Measurements from ENCODE around the gene WNT10A. TPM values are rescaled to one million over a fixed set of nuclear protein-coding genes. Genes with fewer than 3 reads are reported as not detected.

Gene WNT10A
- total RNA-seq, 4 donors from 2014 or later, result 0.15 to 0.97 TPM; not detected in 2

- TF ChIP-seq, protein P1, sequence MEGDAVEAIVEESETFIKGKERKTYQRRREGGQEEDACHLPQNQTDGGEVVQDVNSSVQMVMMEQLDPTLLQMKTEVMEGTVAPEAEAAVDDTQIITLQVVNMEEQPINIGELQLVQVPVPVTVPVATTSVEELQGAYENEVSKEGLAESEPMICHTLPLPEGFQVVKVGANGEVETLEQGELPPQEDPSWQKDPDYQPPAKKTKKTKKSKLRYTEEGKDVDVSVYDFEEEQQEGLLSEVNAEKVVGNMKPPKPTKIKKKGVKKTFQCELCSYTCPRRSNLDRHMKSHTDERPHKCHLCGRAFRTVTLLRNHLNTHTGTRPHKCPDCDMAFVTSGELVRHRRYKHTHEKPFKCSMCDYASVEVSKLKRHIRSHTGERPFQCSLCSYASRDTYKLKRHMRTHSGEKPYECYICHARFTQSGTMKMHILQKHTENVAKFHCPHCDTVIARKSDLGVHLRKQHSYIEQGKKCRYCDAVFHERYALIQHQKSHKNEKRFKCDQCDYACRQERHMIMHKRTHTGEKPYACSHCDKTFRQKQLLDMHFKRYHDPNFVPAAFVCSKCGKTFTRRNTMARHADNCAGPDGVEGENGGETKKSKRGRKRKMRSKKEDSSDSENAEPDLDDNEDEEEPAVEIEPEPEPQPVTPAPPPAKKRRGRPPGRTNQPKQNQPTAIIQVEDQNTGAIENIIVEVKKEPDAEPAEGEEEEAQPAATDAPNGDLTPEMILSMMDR (IDR thresholded peaks at IDR 0.05), result no peak
- TF ChIP-seq POLR2A (IDR thresholded peaks at IDR 0.05), result no peak
- H3K4me1 ChIP-seq, result peaks cover 0 to 10% of the 10 kb centered on the region in 2 donors
- H3K4me3 ChIP-seq, result peak overlapping the region; percentile 14 to 32
- H3K27me3 ChIP-seq, result peaks cover 6 to 7% of the 10 kb centered on the region in 2 donors
- H3K36me3 ChIP-seq, result no peaks in the 10 kb centered on the region
- no peaks in the 10 kb centered on the region for H3K9me3 ChIP-seq
- peak in 1 of 2 donors; percentile 11 for DNase-seq
- intact Hi-C loops (cut with DNase I; ENCODE audit: low total_unique reads), result no loop called here
- H3K27ac ChIP-seq, result peak overlapping the region in 1 of 2 donors; percentile 22
These were observed 20.4 kb upstream of the WNT10A start for GRCh38 chr2:218859988-218860831.

GRCh38 chr2:218860950-218861381 lies 19.7 kb upstream of the WNT10A start:
- Histone ChIP-seq H3K27ac (no peak overlapping the region), H3K4me3 (peak overlapping the region in 1 of 2 donors; percentile 1), H3K4me1 (peaks cover 0 to 10% of the 10 kb centered on the region in 2 donors), H3K9me3 (no peaks in the 10 kb centered on the region), H3K36me3 (no peaks in the 10 kb centered on the region), H3K27me3 (peaks cover 6 to 7% of the 10 kb centered on the region in 2 donors)
- DNase-seq, result peak; percentile 73 to 79
- intact Hi-C loops (cut with DNase I; ENCODE audit: low total_unique reads), result no loop called here
- no peak for TF ChIP-seq POLR2A (IDR thresholded peaks at IDR 0.05)
- TF ChIP-seq, protein P1 (IDR thresholded peaks at IDR 0.05), result no peak

DNA sequence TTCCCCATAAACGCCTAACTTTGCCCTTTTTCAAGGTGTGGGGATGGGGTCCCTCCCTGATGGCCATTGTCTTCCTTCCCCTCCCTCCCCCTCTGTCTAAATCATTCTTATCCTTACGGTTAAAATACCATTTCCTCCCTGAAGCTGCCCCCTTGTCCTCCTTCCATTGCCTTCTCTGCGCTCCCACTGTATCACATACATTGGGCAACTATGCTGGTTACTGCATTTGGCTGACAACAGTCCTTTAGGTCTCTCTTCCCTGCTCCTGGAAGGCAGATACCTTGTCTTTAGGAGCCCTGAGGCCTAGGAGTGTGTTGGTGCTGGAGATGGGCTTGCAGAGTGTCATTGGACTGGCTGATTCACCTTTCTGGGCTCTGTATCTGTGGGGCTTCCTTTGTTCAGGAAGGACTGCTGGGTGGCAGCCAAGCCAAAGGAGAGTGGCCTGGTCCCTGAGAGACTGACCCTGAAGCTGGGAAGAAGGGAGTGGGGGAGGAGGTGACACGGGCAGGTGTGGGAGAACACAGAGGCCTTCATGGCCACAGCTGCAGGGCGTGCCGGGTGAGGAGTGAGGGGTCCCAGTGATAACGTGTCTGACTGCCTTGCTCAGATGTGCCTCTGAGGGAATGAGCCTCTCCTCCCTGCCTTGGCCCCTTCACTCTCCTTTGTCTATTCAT lies 18.9 kb upstream of the WNT10A start:
- peak in 1 of 2 donors; percentile 9 for DNase-seq
- intact Hi-C loops (cut with DNase I; ENCODE audit: low total_unique reads), result no loop called here
- Histone ChIP-seq H3K36me3 (no peaks in the 10 kb centered on the region), H3K4me1 (peaks cover 0 to 10% of the 10 kb centered on the region in 2 donors), H3K27ac (no peak overlapping the region), H3K27me3 (peaks cover 6 to 7% of the 10 kb centered on the region in 2 donors), H3K9me3 (no peaks in the 10 kb centered on the region), H3K4me3 (no peak overlapping the region)
- TF ChIP-seq, protein P1 (IDR thresholded peaks at IDR 0.05), result no peak
- TF ChIP-seq POLR2A (IDR thresholded peaks at IDR 0.05), result no peak

GRCh38 chr2:218863021-218863520 lies 17.6 kb upstream of the WNT10A start:
- no peak overlapping the region for H3K27ac ChIP-seq
- TF ChIP-seq, protein P1 (IDR thresholded peaks at IDR 0.05), result no peak
- no peak for TF ChIP-seq POLR2A (IDR thresholded peaks at IDR 0.05)
- intact Hi-C loops (cut with DNase I; ENCODE audit: low total_unique reads), result no loop called here
- peaks cover 0 to 10% of the 10 kb centered on the region in 2 donors for H3K4me1 ChIP-seq
- no peaks in the 10 kb centered on the region for H3K9me3 ChIP-seq
- H3K36me3 ChIP-seq, result no peaks in the 10 kb centered on the region
- no peak overlapping the region for H3K4me3 ChIP-seq
- peaks cover 6 to 7% of the 10 kb centered on the region in 2 donors for H3K27me3 ChIP-seq
- DNase-seq, result no peak
